NCI-H2227 treated with DMSO at 0.1 percent for 48 hours (cell line): ENCODE measurements around the gene TTC8.
"Not testable (repeated sequence)": the region's sequence is repeated elsewhere in the genome, so short reads cannot be mapped to it uniquely, and the experiment has no call there.

Experiments used
- DNase-seq: peaks from one replicate; lab custom pipeline; 2025; lab: John Stamatoyannopoulos, UW

The TTC8 gene

GRCh38 chr14:88824314-88825077, at the start of gene TTC8:
TTC8 (plus strand) TSS chr14:88824651; CDS start chr14:88824708, 57 bp downstream.
- peak; percentile 95 for DNase-seq

GRCh38 chr14:88775532-88775931, 48.9 kb upstream of the TTC8 start:
- DNase-seq: no peak

- DNase-seq: no peak
These were observed 38.5 kb upstream of the TTC8 start for GRCh38 chr14:88785911-88786310.

GRCh38 chr14:88786715-88787114, 37.7 kb upstream of the TTC8 start:
- no peak for DNase-seq

GRCh38 chr14:88789573-88789972, 34.9 kb upstream of the TTC8 start:
- DNase-seq: not testable (repeated sequence)

- no peak for DNase-seq
These were observed 33.8 kb upstream of the TTC8 start for GRCh38 chr14:88790501-88791251.

GRCh38 chr14:88791252-88791621, 33.2 kb upstream of the TTC8 start:
- DNase-seq: no peak

GRCh38 chr14:88791629-88792472, 32.6 kb upstream of the TTC8 start:
- DNase-seq: no peak

- peak; percentile 74 for DNase-seq
These were observed 31.8 kb upstream of the TTC8 start, which contains the start of gene EML5 for GRCh38 chr14:88792473-88793258. EML5 (minus strand) TSS chr14:88792953; CDS start chr14:88792503, 450 bp downstream.

GRCh38 chr14:88793259-88793625, 31.2 kb upstream of the TTC8 start:
- no peak for DNase-seq

- DNase-seq: no peak
These were observed 26.3 kb upstream of the TTC8 start for GRCh38 chr14:88798156-88798555.

- DNase-seq: no peak
These were observed 24.9 kb upstream of the TTC8 start for GRCh38 chr14:88799522-88799921.

- no peak for DNase-seq
These were observed 21.9 kb upstream of the TTC8 start for GRCh38 chr14:88802596-88802995.

- DNase-seq: no peak
These were observed 20.4 kb upstream of the TTC8 start for GRCh38 chr14:88804035-88804434.

GRCh38 chr14:88804477-88804876, 20.0 kb upstream of the TTC8 start:
- DNase-seq: no peak

- no peak for DNase-seq
These were observed 16.1 kb upstream of the TTC8 start for GRCh38 chr14:88808359-88808758.

GRCh38 chr14:88815980-88816379, 8.5 kb upstream of the TTC8 start:
- no peak for DNase-seq

GRCh38 chr14:88818018-88818417, 6.4 kb upstream of the TTC8 start:
- DNase-seq: no peak

GRCh38 chr14:88819674-88820073, 4.8 kb upstream of the TTC8 start:
- not testable (repeated sequence) for DNase-seq

GRCh38 chr14:88821378-88821777, 3.1 kb upstream of the TTC8 start:
- no peak for DNase-seq

- no peak for DNase-seq
These were observed 2.6 kb upstream of the TTC8 start for GRCh38 chr14:88821888-88822287.

- DNase-seq: no peak
These were observed 510 bp upstream of the TTC8 start for GRCh38 chr14:88823968-88824313.
